ENCODE results near the gene CGAS. TPM values are rescaled to one million over a fixed set of nuclear protein-coding genes. Genes with fewer than 3 reads are reported as not detected.
"Not testable (repeated sequence)": the region's sequence is repeated elsewhere in the genome, so short reads cannot be mapped to it uniquely, and the experiment has no call there.

The CGAS gene
- total RNA-seq, 1 experiment from 2014 or later: 4.6 TPM

DNA sequence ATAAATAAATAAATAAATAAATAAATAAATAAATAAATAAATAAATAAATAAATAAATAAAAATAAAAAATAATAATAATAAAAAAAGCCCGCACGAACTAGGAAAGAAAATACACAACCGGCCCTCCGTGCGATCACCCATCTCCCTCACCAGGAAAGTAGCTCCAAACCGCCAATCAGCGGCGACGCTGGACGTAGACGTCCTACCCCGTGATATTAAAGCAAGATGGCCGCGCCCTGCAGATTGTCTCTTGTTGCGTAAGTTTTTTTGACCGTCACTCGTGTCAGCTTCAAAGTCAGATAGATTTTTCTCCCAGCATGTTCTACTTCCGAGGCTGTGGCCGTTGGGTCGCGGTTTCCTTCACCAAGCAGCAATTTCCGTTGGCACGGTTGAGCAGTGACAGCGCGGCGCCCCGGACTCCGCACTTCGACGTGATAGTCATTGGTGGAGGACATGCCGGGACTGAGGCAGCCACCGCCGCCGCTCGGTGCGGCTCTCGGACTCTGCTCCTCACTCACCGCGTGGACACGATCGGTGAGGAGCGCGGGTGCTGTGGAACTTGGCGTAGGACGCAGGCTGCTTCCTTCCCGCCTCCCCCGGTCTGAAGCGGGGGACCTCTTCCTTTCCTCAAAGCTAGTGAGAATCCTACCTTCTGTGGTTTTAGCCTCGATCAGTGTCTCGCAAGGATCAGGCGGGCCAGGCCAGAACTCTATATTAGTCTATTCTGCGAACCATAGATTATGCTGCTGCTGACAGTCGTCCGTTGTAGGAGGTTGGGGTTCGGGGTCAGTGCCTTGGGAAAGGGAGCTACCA is 9.6 kb upstream of the CGAS start, which contains the start of gene MTO1:
TSS of gene MTO1 (plus strand) at position 201 of the 814 bp plus-strand sequence. CDS start at position 319, 118 bp downstream.
- intact Hi-C loops (cut with micrococcal nuclease; ENCODE audit: unreplicated experiment): no loop called here
- Histone ChIP-seq H3K4me1 (ENCODE audit: insufficient read depth, low read length, poor library complexity, severe bottlenecking) (no peaks in the 10 kb centered on the region), H3K36me3 (ENCODE audit: insufficient read depth, low read length, poor library complexity, severe bottlenecking) (peaks cover 8% of the 10 kb centered on the region), H3K4me3 (ENCODE audit: low read depth, low read length, poor library complexity, severe bottlenecking) (peak within 1 kb of the TSS; percentile 91), H3K27me3 (replicated peaks; ENCODE audit: insufficient read depth, low read depth, low read length, poor library complexity) (no peaks in the 10 kb centered on the region), H3K9me3 (ENCODE audit: low read depth, low read length, poor library complexity, severe bottlenecking) (no peaks in the 10 kb centered on the region), H3K27ac (ENCODE audit: low read depth, low read length, poor library complexity, severe bottlenecking) (peak within 1 kb of the TSS; percentile 95)
- CTCF ChIA-PET: no interaction called here
- POLR2A ChIA-PET (ENCODE audit: low non-redundant PET): interaction anchor here (0.6 to 0.8 kb wide), 5 partner anchors 51 to 137 kb away, joined by 3 to 5 read pairs (median 3); no protein-coding TSS in a partner anchor
- TF ChIP-seq, protein P1, sequence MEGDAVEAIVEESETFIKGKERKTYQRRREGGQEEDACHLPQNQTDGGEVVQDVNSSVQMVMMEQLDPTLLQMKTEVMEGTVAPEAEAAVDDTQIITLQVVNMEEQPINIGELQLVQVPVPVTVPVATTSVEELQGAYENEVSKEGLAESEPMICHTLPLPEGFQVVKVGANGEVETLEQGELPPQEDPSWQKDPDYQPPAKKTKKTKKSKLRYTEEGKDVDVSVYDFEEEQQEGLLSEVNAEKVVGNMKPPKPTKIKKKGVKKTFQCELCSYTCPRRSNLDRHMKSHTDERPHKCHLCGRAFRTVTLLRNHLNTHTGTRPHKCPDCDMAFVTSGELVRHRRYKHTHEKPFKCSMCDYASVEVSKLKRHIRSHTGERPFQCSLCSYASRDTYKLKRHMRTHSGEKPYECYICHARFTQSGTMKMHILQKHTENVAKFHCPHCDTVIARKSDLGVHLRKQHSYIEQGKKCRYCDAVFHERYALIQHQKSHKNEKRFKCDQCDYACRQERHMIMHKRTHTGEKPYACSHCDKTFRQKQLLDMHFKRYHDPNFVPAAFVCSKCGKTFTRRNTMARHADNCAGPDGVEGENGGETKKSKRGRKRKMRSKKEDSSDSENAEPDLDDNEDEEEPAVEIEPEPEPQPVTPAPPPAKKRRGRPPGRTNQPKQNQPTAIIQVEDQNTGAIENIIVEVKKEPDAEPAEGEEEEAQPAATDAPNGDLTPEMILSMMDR (conservative IDR thresholded peaks at IDR 0.05; ENCODE audit: low read depth, low read length): no peak
- TF ChIP-seq EZH2 (IDR thresholded peaks at IDR 0.05; ENCODE audit: borderline replicate concordance, low read depth, low read length, poor library complexity, severe bottlenecking): no peak
- BruUV-seq (replicated peaks): TSS peak; percentile 78
- peak; percentile 95 for DNase-seq (ENCODE audit: low spot score)

DNA sequence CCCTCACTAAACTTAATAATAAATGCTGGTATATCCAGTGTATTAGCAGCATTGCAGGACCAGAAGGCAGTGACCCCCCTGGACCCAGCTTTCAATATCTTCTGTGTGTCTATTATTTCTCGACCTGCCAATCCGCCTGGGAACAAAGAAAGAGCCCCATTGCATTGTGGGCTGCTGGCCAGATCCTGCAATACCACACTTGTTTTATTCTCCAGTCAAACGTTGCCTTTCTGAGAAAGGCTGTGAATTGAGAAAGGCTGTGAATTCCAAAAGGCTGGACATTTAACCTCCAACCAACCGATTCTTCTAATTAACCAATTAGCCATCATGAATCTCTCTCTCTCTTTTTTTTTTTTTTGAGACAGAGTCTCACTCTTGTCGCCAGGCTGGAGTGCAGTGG is 8.0 kb upstream of the CGAS start:
- H3K27ac ChIP-seq (ENCODE audit: low read depth, low read length, poor library complexity, severe bottlenecking): no peak overlapping the region
- no peak overlapping the region for H3K4me3 ChIP-seq (ENCODE audit: low read depth, low read length, poor library complexity, severe bottlenecking)
- H3K27me3 ChIP-seq (replicated peaks; ENCODE audit: insufficient read depth, low read depth, low read length, poor library complexity): no peaks in the 10 kb centered on the region
- TF ChIP-seq EZH2 (IDR thresholded peaks at IDR 0.05; ENCODE audit: borderline replicate concordance, low read depth, low read length, poor library complexity, severe bottlenecking): no peak
- TF ChIP-seq, protein P1 (conservative IDR thresholded peaks at IDR 0.05; ENCODE audit: low read depth, low read length): no peak
- ChIA-PET POLR2A (ENCODE audit: low non-redundant PET) (no interaction called here), CTCF (no interaction called here)
- no peaks in the 10 kb centered on the region for H3K4me1 ChIP-seq (ENCODE audit: insufficient read depth, low read length, poor library complexity, severe bottlenecking)
- no peaks in the 10 kb centered on the region for H3K9me3 ChIP-seq (ENCODE audit: low read depth, low read length, poor library complexity, severe bottlenecking)
- intact Hi-C loops (cut with micrococcal nuclease; ENCODE audit: unreplicated experiment): no loop called here
- H3K36me3 ChIP-seq (ENCODE audit: insufficient read depth, low read length, poor library complexity, severe bottlenecking): no peaks in the 10 kb centered on the region
- BruUV-seq (replicated peaks): no TSS peak
- no peak for DNase-seq (ENCODE audit: low spot score)

DNA sequence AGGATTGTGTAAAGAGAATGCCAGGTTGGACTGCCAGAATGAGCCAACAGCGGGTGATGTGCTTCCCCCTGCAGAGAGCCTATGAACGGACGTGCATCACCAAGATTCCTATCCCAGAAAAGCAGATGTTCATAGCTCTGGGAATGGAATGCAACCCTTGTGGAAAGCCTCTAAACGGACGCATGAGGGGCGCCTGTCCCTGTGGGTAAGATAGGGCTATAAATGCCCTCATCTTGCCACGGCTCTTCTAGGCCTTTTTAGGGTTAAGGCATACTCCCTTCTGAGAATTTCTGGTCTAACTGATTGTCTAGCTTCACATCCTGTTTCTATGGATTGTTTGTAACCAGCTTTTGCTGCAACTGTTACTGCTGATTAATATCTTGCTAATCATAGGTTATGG is 7.4 kb upstream of the CGAS start:
- intact Hi-C loops (cut with micrococcal nuclease; ENCODE audit: unreplicated experiment); H3K27me3 ChIP-seq (replicated peaks; ENCODE audit: insufficient read depth, low read depth, low read length, poor library complexity); POLR2A ChIA-PET (ENCODE audit: low non-redundant PET); H3K4me1 ChIP-seq (ENCODE audit: insufficient read depth, low read length, poor library complexity, severe bottlenecking); H3K4me3 ChIP-seq (ENCODE audit: low read depth, low read length, poor library complexity, severe bottlenecking); CTCF ChIA-PET; H3K9me3 ChIP-seq (ENCODE audit: low read depth, low read length, poor library complexity, severe bottlenecking); BruUV-seq (replicated peaks); H3K27ac ChIP-seq (ENCODE audit: low read depth, low read length, poor library complexity, severe bottlenecking); DNase-seq (ENCODE audit: low spot score); H3K36me3 ChIP-seq (ENCODE audit: insufficient read depth, low read length, poor library complexity, severe bottlenecking): not testable (repeated sequence)
